Activated T-cell treated with anti-CD3 and anti-CD28 coated beads, Interleukin-2, amount 50 U/mL, for 1 hour (primary cell): Measurements from ENCODE around the gene ANTKMT.

Source experiments
- DNase-seq: peaks from one replicate; pipeline ENCODE4 v3.0.0-alpha.2; 2020

Gene ANTKMT

DNA sequence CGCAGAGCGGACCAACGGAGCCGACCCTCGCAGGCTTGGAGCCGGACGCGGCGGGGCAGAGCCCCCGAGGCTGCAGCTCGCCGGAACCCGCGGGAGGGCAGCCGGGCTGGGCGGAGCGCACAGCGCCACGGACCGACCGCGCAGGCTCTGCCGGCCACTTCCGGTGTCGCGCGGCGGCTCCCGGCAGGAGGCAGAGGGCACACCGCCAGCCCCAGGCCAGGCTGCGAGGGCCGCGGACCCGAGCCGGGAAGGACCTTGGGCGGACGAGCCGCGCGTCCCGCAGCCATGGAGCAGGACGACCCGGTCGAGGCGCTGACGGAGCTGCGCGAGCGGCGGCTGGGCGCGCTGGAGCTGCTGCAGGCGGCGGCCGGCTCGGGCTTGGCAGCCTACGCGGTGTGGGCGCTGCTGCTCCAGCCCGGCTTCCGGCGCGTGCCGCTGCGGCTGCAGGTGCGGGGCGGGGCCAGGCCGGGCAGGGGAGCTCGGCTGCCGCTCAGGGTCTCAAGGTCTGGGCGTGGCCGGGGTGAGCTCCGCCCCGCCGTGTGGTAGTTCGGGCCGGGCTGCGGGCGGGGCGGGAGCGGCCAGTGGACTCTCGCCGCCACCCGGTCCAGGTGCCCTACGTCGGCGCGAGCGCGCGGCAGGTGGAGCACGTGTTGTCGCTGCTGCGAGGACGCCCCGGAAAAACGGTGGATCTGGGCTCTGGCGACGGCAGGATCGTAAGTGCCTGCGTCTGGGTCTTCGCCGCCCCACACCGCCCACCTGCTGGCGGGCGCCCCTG, at the start of gene ANTKMT:
Gene ANTKMT, plus strand, starts transcription at position 157 of the 775 bp plus-strand sequence. Its CDS starts 129 bp downstream, at position 286.
- peak; percentile 77 for DNase-seq

DNA sequence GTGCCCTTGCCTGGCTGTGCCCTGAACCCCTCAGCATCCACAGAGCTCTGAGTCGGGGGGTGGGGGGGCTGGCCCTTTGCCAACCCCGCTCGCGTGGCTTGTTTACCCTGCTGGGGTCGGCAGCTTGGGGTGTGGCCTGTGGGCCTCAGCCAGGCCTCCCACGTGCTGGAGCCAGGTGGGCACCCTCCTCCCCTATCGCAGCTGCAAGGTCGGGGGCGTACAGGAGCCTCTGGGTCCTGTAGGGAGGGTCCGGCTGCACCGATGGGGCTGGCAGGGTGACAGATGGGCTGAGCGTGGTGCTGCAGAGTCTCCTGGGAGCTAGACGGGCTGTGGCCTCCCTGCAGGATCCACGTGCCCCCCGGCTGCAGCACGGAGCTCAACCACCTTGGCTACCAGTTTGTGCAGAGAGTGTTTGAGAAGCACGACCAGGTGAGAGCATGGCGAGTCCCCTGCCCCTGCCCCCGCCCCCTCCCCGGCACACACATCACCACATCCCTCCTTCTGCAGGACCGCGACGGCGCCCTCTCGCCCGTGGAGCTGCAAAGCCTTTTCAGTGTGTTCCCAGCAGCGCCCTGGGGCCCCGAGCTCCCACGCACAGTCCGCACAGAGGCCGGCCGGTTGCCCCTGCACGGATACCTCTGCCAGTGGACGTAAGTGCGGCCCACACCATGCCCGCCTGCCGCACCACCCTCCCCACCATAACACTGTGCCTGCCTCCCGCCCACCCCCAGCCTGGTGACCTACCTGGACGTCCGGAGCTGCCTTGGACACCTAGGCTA, 49.4 kb upstream of the ANTKMT start:
- no peak for DNase-seq

DNA sequence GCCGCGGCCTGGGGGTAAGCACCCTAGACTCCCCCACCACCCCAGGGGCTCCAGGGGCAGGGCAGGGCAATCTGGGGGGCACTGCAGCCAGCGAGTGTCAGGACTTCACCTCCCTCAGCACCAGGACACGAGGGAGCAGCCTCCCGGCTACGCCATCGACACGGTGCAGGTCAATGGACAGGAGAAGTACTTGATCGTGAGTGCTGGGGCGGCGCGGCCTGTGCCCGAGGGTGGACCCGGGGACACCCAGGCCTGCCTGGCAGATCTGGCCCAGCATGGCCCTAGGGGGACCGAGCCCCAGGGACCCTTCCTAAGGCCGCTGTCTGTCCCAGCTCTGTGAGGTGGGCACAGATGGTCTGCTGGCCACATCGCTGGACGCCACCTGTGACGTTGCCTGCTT, 48.6 kb upstream of the ANTKMT start:
- no peak for DNase-seq

- DNase-seq: no peak
These were observed 48.1 kb upstream of the ANTKMT start for GRCh38 chr16:672851-673250.

DNA sequence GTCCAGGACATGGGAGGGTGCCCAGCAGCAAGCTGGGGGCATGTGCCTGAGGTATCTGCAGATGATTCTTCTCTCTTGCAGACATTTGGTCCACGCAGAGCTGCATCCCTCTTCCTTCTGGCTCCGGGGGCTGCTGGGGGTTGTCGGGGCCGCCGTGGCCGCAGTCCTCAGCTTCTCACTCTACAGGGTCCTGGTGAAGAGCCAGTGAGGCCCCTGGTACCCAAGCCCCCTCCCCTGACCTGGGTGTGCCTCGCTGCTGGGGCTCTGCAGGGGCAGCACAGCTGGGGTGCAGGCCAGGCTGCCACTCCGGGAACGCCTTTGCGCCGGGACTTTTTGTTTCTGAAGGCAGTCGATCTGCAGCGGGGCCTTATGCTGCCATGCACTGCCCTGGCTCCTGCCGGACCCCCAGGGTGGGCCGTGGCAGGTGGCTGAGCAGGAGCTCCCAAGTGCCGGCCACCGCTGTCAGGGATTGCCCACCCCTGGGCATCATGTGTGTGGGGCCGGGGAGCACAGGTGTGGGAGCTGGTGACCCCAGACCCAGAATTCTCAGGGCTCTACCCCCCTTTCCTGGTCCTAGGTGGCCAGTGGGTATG, 47.5 kb upstream of the ANTKMT start:
- no peak for DNase-seq

GRCh38 chr16:674214-674881, 46.6 kb upstream of the ANTKMT start:
- DNase-seq: no peak

DNA sequence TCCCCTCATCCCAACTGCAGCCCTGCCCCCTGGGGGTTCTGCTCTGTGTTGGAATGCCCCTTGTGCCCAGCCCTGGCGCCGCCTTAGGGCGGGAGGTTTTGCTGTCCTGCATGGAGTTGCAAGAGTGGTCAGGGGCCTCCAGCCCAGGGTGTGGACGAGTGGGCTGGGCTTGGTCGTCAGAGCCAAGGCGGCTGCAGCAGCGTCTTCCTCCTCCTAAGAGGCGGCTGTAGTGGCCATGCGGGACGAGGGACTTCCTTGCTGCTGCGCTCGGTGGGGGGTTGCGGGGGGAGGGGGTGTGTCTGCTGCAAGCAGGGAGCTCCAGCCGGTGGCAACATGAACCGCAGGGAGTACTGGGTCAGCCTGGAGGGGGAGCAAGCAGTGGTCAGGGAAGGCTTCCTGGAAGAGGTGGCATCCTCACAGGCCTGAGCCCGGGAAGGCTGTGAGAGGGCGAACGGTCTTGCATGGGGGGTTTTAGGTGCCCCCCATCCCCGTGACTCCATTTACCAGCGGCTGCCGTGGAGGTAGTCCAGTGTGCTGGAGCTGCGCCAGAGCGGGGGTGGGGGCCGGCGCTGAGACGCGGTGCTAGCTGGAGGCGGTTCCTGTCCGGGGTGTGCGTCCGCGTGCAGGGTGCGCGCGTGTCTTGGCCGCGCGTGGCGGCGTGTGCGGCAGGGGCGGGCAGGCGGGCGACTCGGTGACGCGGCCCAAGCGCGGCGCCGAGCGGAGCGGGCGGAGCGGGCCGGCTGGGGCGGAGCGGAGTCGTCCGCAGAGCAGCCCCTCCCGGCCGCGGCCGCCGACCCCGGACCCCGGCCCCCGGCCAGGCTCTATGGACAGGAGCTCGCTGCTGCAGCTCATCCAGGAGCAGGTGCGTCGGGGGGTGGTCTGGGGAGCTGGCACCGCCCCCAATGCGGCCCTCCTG, 45.7 kb upstream of the ANTKMT start, which contains the start of gene RHBDL1:
Gene RHBDL1, plus strand, starts transcription at position 704 of the 916 bp plus-strand sequence. Its CDS starts 120 bp downstream, at position 824.
- DNase-seq: no peak

DNA sequence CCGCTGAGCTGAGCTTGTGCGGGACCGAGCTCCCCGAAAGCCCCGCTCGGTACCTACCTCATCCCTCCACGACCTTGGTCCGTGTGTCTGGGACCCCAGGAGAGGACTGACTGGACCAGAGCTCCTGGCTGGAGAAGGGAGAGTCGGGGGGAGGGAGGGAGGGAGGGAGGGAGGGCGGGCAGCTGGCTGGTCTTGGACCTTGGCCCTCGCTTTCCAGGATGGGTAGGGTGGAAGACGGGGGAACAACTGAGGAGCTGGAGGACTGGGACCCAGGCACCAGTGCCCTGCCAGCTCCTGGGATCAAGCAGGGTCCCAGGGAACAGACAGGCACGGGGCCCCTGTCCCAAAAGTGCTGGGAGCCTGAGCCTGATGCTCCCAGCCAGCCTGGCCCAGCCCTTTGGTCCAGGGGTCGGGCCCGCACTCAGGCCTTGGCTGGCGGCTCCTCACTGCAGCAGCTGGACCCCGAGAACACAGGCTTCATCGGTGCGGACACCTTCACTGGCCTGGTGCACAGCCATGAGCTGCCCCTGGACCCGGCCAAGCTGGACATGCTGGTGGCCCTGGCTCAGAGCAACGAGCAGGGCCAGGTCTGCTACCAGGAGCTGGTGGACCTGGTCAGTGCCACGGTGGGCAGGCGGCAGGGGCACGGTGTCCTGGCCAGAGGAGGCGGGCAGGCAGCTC, 44.9 kb upstream of the ANTKMT start:
- DNase-seq: no peak

DNA sequence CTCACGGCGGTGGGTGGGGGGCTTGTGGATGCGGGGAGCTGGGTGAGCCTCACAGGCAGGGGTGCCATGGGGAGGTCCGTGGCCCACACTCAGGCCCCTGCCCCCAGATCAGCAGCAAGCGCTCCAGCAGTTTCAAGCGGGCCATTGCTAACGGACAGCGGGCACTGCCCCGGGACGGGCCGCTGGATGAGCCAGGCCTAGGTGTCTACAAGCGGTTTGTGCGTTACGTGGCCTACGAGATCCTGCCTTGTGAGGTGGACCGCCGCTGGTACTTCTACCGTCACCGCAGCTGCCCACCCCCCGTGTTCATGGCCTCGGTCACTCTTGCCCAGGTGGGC, 44.4 kb upstream of the ANTKMT start:
- no peak for DNase-seq

DNA sequence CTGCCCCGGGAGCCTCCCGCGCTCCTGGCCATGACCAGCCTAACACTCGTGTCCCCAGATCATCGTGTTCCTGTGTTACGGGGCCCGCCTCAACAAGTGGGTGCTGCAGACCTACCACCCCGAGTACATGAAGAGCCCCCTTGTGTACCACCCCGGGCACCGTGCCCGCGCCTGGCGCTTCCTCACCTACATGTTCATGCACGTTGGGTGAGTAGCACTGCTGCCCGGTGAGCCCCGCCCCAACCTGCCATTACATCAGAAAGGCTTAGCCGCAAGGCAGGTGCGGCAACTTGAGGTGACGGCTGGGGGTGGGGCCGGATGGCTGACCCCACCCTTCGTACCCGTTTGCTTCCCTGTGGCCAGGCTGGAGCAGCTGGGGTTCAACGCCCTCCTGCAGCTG, 44.0 kb upstream of the ANTKMT start:
- peak; percentile 50 for DNase-seq

GRCh38 chr16:677316-678190, 43.4 kb upstream of the ANTKMT start:
- DNase-seq: no peak

DNA sequence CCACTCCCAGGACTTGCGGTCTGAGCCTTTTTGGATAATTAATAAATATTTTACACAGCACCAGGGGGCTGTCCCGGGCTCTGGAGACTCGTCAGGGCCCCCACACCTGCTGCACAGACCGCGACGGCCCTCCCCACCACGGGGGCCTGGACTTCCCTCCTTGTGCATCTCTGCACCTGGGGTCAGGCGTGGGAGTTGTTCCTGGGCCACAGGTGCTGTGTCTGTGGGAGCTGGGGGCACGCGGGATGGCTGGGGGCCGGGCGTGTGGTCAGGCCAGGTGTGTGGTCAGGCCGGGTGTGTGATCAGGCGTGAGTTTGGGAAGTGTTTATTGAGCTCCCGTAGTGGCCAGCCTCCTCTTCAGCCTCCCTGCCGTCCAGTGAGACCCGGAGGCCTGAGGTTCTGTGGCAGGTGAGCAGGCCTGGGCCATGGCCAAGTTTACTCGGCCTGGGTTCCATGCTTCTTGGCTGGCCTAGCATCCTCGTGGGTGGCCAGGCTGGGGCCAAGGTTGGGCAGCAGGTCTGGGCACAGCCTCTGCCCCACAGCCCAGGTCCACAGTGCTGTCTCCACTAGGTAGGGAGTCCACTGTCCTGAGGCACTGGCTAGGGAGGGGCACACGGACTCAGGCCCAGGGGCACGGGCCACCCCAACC, 42.6 kb upstream of the ANTKMT start:
- DNase-seq: no peak

- no peak for DNase-seq
These were observed 41.8 kb upstream of the ANTKMT start for GRCh38 chr16:678858-679813.

- peak; percentile 86 for DNase-seq
These were observed 40.9 kb upstream of the ANTKMT start, which contains the start of gene STUB1 for GRCh38 chr16:679814-680624. Gene STUB1 (plus strand): TSS chr16:680410. CDS start chr16:680526, 116 bp downstream.

DNA sequence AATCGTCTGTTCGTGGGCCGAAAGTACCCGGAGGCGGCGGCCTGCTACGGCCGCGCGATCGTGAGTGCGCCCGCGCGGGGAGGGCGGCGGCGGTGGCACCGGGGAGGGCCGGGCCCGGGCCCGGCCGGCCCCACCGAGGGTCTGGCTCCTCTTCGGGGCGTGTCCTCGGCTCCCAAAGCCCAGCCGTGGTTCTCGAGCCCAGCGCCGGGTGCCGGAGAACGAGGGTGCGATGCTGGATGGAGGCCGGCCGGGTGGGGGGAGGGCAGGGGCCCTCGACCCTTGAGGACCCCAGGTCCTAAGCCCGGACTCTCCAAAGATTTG, 40.4 kb upstream of the ANTKMT start:
- DNase-seq: no peak

DNA sequence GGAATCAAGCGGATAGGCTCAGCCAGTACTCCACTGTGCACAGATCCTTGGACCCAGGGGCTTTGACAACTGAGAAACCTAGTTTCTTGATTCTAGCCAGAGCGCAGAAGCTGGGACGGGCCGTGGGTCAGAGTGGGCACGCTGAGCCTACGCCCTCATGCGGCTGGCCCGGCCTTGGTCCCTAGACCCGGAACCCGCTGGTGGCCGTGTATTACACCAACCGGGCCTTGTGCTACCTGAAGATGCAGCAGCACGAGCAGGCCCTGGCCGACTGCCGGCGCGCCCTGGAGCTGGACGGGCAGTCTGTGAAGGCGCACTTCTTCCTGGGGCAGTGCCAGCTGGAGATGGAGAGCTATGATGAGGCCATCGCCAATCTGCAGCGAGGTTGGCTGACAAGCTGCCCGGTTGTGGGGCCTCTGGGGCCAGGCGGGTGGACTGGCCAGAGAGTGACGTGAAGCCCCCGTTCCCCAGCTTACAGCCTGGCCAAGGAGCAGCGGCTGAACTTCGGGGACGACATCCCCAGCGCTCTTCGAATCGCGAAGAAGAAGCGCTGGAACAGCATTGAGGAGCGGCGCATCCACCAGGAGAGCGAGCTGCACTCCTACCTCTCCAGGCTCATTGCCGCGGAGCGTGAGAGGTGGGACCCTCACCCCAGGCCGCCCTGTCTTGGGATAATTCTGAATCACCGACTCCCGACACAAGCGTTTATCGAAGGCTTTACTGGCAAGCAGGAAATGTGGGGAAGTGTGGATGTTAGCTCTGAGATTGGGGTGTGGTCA, 39.8 kb upstream of the ANTKMT start:
- no peak for DNase-seq
